Muscle layer of colon (tissue), 2 donors: ENCODE results near the gene FAM221B.
A peak's percentile ranks its signal among the peaks of the same experiment; 100 is the strongest.

Experiments used
- H3K27ac ChIP-seq: one replicate; pipeline ENCODE4 v1.7.0; 2013; ENCODE audit warnings: low read depth, mild to moderate bottlenecking, low read length, moderate library complexity
- H3K27me3 ChIP-seq, 2 donors: one replicate each; pipeline ENCODE4 v1.7.0; 2013; ENCODE audit warnings: low read length in 2 of 2, mild to moderate bottlenecking in 2 of 2; ENCODE audit not compliant: insufficient read depth in 2 of 2, control insufficient read depth in 1 of 2
- H3K36me3 ChIP-seq: one replicate; pipeline ENCODE4 v1.7.0; 2013; ENCODE audit warnings: mild to moderate bottlenecking, low read length; ENCODE audit not compliant: insufficient read depth
- H3K4me1 ChIP-seq: one replicate; pipeline ENCODE4 v1.7.0; 2013; ENCODE audit warnings: mild to moderate bottlenecking, low read length; ENCODE audit not compliant: insufficient read depth
- H3K4me3 ChIP-seq, 2 donors: one replicate each; pipeline ENCODE4 v1.7.0; 2013; ENCODE audit warnings: low read length in 2 of 2, low read depth in 1 of 2, mild to moderate bottlenecking in 1 of 2, moderate library complexity in 1 of 2
- H3K9ac ChIP-seq: one replicate; pipeline ENCODE4 v1.7.0; 2013; ENCODE audit warnings: low read length
- H3K9me3 ChIP-seq: one replicate; pipeline ENCODE4 v1.7.0; 2013; ENCODE audit warnings: mild to moderate bottlenecking, low read length
- donor health status: abdominal sarcoma.
- donor health status: Adenocarcinoma of cecum.

The FAM221B gene

DNA sequence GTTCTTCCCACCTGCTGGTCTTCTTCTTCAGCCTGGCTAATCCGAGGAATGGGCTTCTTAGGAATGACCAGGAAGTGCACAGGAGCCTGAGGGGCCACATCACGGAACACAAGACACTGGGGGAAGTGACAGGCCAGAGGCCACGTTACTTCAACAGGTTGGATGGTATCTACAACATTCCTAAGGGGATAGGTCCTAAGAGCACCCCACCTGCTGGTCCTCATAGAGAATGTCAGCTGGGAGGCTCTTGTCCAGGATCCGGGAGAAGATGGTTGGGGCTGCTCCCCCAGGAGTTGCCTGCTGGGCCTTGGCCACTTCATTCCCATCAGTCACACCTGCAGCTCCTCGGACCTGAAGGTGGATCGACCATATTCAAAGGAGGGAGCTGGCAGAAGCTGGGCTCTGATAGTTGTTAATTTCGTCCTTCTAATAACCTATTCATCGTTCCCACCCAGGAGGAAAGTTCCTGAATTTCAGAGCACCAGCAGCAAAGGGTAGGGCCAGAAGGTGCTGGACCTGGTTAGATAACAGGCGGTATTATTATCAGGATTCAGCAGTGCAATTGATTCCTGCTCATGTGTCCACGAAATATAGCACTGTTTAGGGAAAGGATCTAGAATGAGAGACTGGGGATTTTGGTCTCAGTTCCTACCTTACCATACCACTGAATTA, 15.0 kb downstream of the FAM221B start:
- Histone ChIP-seq H3K27me3 (no peaks in the 10 kb centered on the region), H3K36me3 (peaks cover 16% of the 10 kb centered on the region), H3K4me1 (peaks cover 30% of the 10 kb centered on the region), H3K4me3 (peak overlapping the region in 1 of 2 donors; percentile 19), H3K9me3 (no peaks in the 10 kb centered on the region), H3K9ac (peak overlapping the region; percentile 57), H3K27ac (peak overlapping the region; percentile 93)

DNA sequence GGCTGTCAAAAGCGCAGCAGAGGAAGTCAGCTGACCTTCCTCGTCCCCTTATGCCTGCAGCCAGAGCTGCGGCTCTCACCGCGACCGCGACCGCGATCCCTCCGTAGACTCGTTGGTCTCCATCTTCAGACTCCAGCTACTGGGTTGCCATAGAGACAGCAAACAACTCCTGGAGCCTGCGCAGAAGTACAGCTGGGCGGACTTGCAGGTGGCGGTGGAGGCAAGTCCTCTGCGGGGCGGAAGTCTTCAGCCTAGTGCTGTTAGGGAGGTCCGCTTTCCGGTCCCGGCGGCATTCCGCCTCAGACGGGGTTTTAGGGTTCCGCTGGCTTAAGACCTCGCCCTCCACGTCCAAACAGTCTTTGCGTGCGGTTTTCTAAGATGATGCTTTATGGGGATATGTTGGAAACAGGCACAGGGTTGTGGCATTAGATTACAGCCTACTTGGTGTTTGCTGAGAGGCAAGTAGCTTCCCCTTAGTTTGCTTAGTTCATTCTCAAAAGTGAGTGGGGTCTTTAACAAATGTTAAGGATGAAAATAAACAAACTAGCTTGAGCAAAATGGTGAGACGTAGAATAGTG, 16.4 kb downstream of the FAM221B start, which contains the start of gene SPAG8:
Gene SPAG8, minus strand, starts transcription at position 238 of the 578 bp plus-strand sequence. Its CDS starts 115 bp downstream, at position 123.
- Histone ChIP-seq H3K9me3 (no peaks in the 10 kb centered on the region), H3K27me3 (no peaks in the 10 kb centered on the region), H3K4me1 (peaks cover 30% of the 10 kb centered on the region), H3K27ac (peak within 1 kb of the TSS; percentile 28), H3K4me3 (peak within 1 kb of the TSS; percentile 10 to 81), H3K9ac (peak within 1 kb of the TSS; percentile 55), H3K36me3 (peaks cover 30% of the 10 kb centered on the region)

DNA sequence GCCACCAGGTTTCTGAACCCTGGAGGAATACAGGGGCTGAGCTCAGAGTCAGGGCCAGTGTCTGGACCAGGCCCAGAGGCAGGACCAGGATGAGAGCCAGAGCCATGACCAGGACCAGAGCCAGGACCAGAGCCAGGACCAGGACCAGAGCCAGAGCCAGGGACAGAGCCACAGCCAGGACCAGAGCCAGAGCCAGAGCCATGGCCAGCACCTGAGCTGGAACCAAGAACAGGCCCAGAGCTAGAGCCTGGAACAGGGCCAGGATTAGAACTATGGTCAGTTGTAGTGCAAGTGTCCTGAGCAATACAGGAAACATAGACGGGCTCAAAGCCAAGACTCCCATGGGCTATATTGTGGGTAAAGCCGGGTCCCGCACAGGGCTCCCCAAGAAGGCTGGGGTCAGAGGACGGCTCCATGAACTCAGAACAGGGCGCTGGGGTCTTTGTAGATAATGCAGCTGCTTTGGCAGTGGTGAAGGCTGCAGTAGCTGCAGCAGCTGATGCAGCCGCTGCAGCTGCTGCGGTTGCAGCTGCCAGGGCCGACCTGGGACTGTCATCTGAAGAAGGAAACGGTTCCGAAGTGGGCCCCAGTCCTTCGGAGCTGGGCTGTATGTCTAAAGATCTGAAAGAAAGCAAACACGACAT, 17.0 kb downstream of the FAM221B start:
- Histone ChIP-seq H3K27me3 (no peaks in the 10 kb centered on the region), H3K36me3 (peaks cover 34% of the 10 kb centered on the region), H3K9me3 (no peaks in the 10 kb centered on the region), H3K4me1 (peaks cover 30% of the 10 kb centered on the region), H3K27ac (peak overlapping the region; percentile 28), H3K4me3 (peak overlapping the region; percentile 10 to 81), H3K9ac (no peak overlapping the region)

DNA sequence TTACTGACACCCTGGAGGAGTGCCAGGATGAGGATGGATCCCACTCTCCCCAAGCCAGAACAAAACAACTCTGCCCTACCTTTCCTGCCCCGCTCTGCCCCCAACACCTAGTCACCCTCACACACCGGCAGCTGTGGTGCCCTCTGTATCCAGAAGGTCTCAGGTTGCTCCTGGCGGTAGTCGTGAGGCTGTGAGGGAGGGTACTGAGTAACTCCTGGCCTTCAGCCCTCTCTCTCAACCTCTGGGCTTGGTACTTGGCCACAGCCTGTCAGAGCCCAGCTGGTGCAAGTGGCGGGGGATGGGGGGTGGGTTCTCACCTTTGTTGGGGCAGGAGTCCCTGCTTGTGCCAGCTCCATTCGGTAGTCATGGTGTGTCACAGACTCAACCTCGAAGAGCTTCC, 18.4 kb downstream of the FAM221B start:
- H3K4me3 ChIP-seq, result no peak overlapping the region
- H3K4me1 ChIP-seq, result peaks cover 30% of the 10 kb centered on the region
- no peak overlapping the region for H3K9ac ChIP-seq
- H3K9me3 ChIP-seq, result no peaks in the 10 kb centered on the region
- H3K27me3 ChIP-seq, result no peaks in the 10 kb centered on the region
- H3K36me3 ChIP-seq, result peaks cover 48% of the 10 kb centered on the region
- H3K27ac ChIP-seq, result no peak overlapping the region

DNA sequence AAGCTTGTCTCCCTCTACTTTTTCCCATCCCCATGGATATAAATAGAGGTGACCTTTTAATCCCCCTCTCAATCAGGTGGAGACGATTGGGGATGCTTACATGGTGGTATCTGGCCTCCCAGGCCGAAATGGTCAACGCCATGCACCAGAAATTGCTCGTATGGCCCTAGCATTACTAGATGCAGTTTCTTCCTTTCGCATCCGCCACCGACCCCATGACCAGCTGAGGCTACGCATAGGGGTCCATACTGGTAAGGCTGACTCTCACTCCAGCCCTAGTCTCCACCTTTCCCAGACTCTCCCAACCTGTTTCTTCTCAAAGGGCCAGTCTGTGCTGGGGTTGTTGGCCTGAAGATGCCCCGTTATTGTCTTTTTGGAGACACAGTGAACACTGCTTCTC, 20.1 kb downstream of the FAM221B start:
- no peaks in the 10 kb centered on the region for H3K27me3 ChIP-seq
- H3K4me3 ChIP-seq, result no peak overlapping the region
- no peak overlapping the region for H3K27ac ChIP-seq
- peaks cover 50% of the 10 kb centered on the region for H3K36me3 ChIP-seq
- no peak overlapping the region for H3K9ac ChIP-seq
- H3K4me1 ChIP-seq, result peaks cover 21% of the 10 kb centered on the region
- no peaks in the 10 kb centered on the region for H3K9me3 ChIP-seq

DNA sequence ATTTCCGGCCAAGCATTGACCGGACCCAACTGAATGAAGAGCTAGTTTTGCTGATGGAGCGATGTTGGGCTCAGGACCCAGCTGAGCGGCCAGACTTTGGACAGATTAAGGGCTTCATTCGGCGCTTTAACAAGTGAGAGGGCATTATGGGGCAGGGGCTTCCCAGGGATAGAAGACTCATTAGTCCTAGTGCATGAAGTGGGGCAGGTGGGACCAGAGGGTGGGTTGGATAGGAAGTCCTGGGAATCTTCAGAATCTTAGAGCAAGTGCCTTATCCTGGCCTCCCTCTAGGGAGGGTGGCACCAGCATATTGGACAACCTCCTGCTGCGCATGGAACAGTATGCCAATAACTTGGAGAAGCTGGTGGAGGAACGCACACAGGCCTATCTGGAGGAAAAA, 22.4 kb downstream of the FAM221B start:
- peaks cover 69% of the 10 kb centered on the region for H3K36me3 ChIP-seq
- peaks cover 3% of the 10 kb centered on the region for H3K4me1 ChIP-seq
- no peak overlapping the region for H3K9ac ChIP-seq
- no peak overlapping the region for H3K4me3 ChIP-seq
- H3K27ac ChIP-seq, result no peak overlapping the region
- H3K27me3 ChIP-seq, result no peaks in the 10 kb centered on the region
- H3K9me3 ChIP-seq, result no peaks in the 10 kb centered on the region

DNA sequence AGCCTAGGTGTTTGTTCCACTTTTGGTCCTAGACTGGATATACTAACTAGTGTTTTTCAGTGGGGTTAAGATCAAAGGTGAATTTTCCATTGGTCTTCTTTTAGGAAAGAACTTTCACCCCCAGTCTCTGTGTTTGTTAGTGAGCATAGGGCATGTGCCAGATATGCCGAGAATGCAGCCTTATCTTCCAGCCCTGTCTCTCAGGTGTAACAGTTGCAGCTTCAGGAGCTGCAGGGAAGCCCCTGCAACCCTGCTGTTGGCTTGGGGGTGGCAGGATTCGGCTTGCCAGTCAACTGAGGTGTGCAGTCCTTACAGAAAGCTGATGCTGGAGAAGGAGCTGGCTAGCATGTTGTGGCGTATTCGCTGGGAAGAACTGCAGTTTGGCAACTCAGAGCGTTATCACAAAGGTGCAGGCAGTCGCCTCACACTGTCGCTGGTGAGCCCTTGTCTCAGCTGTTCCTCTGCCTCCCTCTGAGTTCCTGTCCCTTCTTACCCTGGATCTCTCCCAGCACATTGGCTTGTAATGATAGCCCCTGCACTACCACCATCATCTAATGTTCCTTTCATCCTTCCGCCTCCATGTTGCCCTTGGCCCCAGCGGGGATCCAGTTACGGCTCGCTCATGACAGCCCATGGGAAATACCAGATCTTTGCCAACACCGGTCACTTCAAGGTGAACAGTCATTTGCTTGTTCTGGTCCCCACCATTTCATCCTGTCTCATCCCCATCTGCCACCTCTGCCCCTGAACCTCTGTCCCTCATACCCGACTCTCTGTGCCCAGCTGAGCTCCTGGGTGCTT, 27.0 kb downstream of the FAM221B start:
- Histone ChIP-seq H3K27me3 (no peaks in the 10 kb centered on the region), H3K27ac (no peak overlapping the region), H3K9ac (no peak overlapping the region), H3K9me3 (no peaks in the 10 kb centered on the region), H3K4me3 (no peak overlapping the region), H3K36me3 (peaks cover 48% of the 10 kb centered on the region), H3K4me1 (no peaks in the 10 kb centered on the region)

DNA sequence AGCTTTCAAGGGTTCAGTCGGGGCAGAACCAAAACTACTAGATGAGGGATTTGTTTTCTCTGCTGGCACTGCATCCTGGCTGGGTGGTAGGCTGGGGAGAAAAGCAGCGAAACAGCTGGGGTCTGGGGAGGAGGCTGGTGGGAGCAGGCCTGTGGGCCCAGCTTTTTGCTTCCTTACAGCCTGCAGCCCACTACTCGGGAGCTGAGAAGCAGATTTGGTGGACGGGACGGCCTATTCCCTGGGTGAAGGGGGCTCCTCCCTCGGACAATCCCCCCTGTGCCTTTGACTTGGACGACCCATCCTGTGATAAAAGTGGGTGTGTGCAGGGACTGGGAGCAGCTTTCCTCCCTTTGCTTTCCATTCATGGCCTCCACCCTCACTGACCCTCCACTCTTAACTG, 28.0 kb downstream of the FAM221B start:
- Histone ChIP-seq H3K9me3 (no peaks in the 10 kb centered on the region), H3K27me3 (no peaks in the 10 kb centered on the region), H3K4me1 (no peaks in the 10 kb centered on the region), H3K36me3 (peaks cover 38% of the 10 kb centered on the region), H3K9ac (no peak overlapping the region), H3K27ac (no peak overlapping the region), H3K4me3 (no peak overlapping the region)

DNA sequence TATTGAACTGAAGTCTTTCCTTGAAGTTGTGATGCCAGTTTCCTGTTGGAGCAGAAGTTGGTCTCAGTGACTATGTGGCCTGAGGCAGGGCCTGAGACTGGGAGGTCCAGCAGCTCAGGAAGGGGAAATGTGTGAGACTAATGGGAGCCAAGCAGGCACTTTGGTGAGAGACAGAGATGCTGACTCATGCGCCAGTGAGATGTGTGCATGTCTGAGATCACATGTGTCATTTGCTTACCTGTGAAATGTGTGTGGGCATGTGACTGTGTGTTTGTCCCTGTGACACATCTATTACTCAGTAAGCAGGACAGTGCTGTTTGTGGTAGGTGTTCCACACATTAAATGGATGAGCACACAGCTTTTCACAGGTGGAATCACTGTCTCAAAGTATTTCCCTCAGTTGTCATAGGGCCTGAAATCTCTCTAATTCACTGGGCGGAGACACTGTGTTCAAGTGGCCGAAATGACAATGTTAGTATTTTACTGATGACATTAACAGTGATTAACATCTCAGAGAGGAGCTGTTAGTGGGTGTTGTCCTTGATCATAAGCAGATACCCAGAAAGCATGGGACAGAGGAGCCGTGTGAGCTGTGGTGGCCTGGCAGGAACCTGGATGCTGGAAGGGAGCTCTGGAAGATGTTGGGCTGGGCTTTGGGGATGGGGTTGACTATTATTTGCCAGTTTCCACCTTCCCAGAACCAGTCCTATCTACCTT, 29.7 kb downstream of the FAM221B start:
- H3K36me3 ChIP-seq, result peaks cover 31% of the 10 kb centered on the region
- H3K27ac ChIP-seq, result no peak overlapping the region
- no peaks in the 10 kb centered on the region for H3K27me3 ChIP-seq
- H3K4me3 ChIP-seq, result no peak overlapping the region
- no peak overlapping the region for H3K9ac ChIP-seq
- peaks cover 2% of the 10 kb centered on the region for H3K4me1 ChIP-seq
- H3K9me3 ChIP-seq, result no peaks in the 10 kb centered on the region

DNA sequence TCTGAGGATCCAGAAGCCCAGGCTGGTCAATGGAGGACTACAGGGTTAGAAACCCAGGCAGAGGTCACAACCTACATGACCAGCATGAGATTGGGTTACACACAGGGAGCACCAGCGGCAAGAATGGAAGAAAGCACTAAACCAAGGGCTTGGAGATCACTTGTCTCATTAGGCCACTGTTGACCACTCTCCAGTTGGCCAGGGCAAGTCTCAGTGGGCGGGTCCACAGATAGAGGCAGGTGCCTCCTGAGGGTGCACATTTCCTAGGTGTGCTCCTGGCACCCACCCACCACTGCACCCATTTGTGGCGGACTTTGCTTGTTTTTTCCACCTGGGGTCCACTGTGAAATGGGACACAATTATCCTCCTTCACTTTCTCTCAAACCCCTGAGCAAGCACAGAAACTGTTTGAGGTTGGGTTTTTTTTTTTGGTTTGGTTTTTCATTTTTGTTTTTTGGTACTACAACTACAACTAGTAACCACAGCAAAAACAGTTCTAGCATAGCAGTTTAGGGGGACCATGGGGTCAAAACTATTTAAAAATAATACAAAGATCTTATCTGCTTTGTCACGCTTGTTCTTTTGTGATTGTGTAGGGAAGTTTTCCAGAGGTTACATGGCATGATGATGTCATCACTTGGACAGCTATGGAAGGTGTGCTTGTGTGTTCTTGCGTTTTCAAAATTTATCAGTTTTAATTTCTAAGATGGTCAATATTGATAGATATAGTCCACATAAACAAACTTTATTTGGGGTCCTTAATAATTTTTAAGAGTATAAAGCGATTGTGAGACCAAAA, 31.0 kb downstream of the FAM221B start:
- Histone ChIP-seq H3K36me3 (peaks cover 27% of the 10 kb centered on the region), H3K9me3 (no peaks in the 10 kb centered on the region), H3K4me1 (peaks cover 15% of the 10 kb centered on the region), H3K9ac (no peak overlapping the region), H3K4me3 (no peak overlapping the region), H3K27me3 (no peaks in the 10 kb centered on the region), H3K27ac (no peak overlapping the region)
